Testis (tissue), 2 donors: ENCODE measurements around the gene IGFLR1.

Source experiments
- CTCF ChIP-seq, 3 experiments: fragments of 450-650 bp in 2 of 3; fragments of 200-600 bp in 1 of 3; sonication (generic) in 1 of 3; IDR thresholded peaks; one replicate each; pipeline ENCODE4 v1.5.1; 2016 to 2019; ENCODE audit warnings: antibody characterized with exemption in 3 of 3, mild to moderate bottlenecking in 2 of 3, moderate library complexity in 1 of 3
- POLR2A ChIP-seq: fragments of 450-650 bp; IDR thresholded peaks from one replicate; pipeline ENCODE4 v1.6.1; 2017; ENCODE audit warnings: antibody characterized with exemption, mild to moderate bottlenecking, moderate library complexity

GRCh38 chr19:35718345-35719041 lies 23.8 kb downstream of the IGFLR1 start:
- TF ChIP-seq CTCF (IDR thresholded peaks at IDR 0.05) (no peak), POLR2A (no peak)
